Mammary epithelial cell (primary cell): ENCODE data around the gene TRIM49C.
"Not testable (repeated sequence)": the region's sequence is repeated elsewhere in the genome, so short reads cannot be mapped to it uniquely, and the experiment has no call there.

Experiments used
- CTCF ChIP-seq, 2 donors: IDR thresholded peaks in 1 of 2; conservative IDR thresholded peaks in 1 of 2; 2 replicates each; pipeline ENCODE4 v1.5.1; 2011 to 2012; ENCODE audit warnings: inconsistent platforms in 2 of 2, low read length in 2 of 2, mild to moderate bottlenecking in 2 of 2, control low read depth in 1 of 2, low read depth in 1 of 2; ENCODE audit not compliant: insufficient read depth in 1 of 2; ENCODE audit errors: extremely low read depth in 1 of 2
- EZH2 ChIP-seq: IDR thresholded peaks from 2 replicates; pipeline ENCODE4 v1.6.1; 2012; ENCODE audit warnings: low read length, inconsistent platforms, borderline replicate concordance

- TF ChIP-seq CTCF (conservative IDR thresholded peaks at IDR 0.05 in 1 of 2, IDR thresholded peaks at IDR 0.05 in 1 of 2; ENCODE audit: extremely low read depth in 1 of 2, insufficient read depth in 1 of 2, low read depth in 1 of 2, low read length in 2 of 2); EZH2: not testable (repeated sequence)
Observed at GRCh38 chr11:90088731-90089130, 57.8 kb downstream of the TRIM49C start.
